GM19025 (cell line): Measurements from ENCODE around the gene ZNF555.

Experiments
- ATAC-seq: cut with Tn5 transposase; IDR thresholded peaks from one replicate; pipeline ENCODE4 v1.9.1; 2021; ENCODE audit warnings: mild to moderate bottlenecking, low read depth, moderate library complexity; ENCODE audit not compliant: unreplicated experiment

Gene ZNF555

DNA sequence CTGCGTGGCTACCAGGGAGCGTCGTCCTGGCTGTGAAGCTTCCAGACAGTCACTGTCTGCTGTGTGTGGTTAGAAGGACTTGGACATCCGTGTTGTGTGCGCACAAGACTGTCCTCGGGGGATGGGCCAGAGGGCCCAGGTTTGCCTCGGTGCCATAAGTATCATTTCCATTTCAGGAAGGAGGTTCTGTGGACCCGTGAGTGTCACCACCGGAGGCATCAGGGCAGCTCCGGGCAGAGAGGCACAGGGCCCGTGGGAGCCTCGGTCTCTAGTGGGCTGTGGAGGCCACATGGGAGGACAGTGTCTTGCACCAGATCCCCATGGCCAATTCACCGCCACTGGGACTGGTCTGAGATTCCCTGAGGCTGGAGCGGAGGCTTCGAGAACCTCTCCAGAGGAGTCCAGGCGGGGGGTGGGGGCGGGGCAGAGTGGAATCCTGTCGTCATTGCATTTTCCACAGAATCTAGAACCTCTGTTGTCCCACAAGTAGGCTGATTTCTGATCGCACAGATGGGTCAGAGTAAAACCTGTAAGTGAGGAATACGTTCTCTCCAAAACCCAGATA lies 65.4 kb downstream of the ZNF555 start:
- ATAC-seq, result no peak
